Measurements from ENCODE around the gene LZTFL1.

DNA sequence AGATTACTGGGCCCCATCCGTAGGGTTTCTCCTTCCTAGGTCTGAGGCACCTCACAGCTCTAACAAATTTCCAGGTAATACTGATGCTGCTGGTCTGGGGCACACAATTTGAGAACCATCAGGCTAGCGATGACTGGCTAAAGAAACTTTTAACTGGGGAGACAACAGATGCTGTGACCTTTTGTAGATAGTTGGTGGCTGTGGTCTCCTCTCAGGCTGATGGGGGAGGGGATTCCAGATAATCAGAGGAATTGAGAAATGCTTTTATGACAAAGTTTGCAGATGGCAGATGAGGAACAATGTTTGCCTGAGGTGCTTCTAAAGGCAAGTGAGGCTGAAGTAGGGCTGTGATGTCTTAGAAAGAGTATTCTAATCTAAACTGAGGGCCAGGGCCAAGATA lies 30.6 kb upstream of the LZTFL1 start:
- TF ChIP-seq, protein P1, sequence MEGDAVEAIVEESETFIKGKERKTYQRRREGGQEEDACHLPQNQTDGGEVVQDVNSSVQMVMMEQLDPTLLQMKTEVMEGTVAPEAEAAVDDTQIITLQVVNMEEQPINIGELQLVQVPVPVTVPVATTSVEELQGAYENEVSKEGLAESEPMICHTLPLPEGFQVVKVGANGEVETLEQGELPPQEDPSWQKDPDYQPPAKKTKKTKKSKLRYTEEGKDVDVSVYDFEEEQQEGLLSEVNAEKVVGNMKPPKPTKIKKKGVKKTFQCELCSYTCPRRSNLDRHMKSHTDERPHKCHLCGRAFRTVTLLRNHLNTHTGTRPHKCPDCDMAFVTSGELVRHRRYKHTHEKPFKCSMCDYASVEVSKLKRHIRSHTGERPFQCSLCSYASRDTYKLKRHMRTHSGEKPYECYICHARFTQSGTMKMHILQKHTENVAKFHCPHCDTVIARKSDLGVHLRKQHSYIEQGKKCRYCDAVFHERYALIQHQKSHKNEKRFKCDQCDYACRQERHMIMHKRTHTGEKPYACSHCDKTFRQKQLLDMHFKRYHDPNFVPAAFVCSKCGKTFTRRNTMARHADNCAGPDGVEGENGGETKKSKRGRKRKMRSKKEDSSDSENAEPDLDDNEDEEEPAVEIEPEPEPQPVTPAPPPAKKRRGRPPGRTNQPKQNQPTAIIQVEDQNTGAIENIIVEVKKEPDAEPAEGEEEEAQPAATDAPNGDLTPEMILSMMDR (IDR thresholded peaks at IDR 0.05) = no peak
- TF ChIP-seq POLR2A (IDR thresholded peaks at IDR 0.05) = no peak
